Gastrocnemius medialis (tissue), 4 donors: ENCODE measurements around the gene UBE3B.

Source experiments
- CTCF ChIP-seq, 5 experiments: fragments of 450-650 bp in 3 of 5; fragments of 200-600 bp in 2 of 5; sonication (generic) in 2 of 5; IDR thresholded peaks in 4 of 5; conservative IDR thresholded peaks in 1 of 5; 1 replicate in 4 of 5; 2 replicates in 1 of 5; pipeline ENCODE4 v1.5.1; 2016 to 2019; ENCODE audit warnings: antibody characterized with exemption in 5 of 5, mild to moderate bottlenecking in 3 of 5, moderate library complexity in 3 of 5
- POLR2A ChIP-seq, 2 donors: fragments of 450-650 bp; IDR thresholded peaks; one replicate each; pipeline ENCODE4 v1.6.1; 2017; ENCODE audit warnings: antibody characterized with exemption in 2 of 2, mild to moderate bottlenecking in 2 of 2, moderate library complexity in 2 of 2

- TF ChIP-seq CTCF (IDR thresholded peaks at IDR 0.05 in 4 of 5, conservative IDR thresholded peaks at IDR 0.05 in 1 of 5) (no peak), POLR2A (IDR thresholded peaks at IDR 0.05) (no peak)
Measured at GRCh38 chr12:109567296-109567695, 89.9 kb downstream of the UBE3B start.
